ENCODE data around the gene PUS1. TPM values are rescaled to one million over a fixed set of nuclear protein-coding genes. Genes with fewer than 3 reads are reported as not detected.
A peak's percentile ranks its signal among the peaks of the same experiment; 100 is the strongest.
"Not testable (repeated sequence)": the region's sequence is repeated elsewhere in the genome, so short reads cannot be mapped to it uniquely, and the experiment has no call there.

PUS1 gene
- polyA plus RNA-seq, 3 donors = 19.1 to 25.1 (median 22.1) TPM

DNA sequence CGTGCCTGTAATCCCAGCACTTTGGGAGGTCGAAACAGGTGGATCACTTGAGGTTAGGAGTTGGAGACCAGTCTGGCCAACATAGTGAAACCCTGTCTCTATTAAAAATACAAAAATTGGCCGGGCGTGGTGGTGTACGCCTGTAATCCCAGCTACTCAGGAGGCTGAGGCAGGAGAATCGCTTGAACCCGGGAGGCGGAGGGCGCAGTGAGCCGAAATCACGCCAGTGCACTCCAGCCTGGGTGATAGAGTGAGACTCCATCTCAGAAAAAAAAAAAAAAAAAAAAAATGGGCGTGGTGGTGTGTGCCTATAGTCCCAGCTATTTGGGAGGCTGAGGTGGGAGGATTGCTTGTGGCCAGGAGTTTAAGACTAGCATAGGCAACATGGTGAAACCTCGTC, 25.4 kb downstream of the PUS1 start:
- not testable (repeated sequence) for DNase-seq

DNA sequence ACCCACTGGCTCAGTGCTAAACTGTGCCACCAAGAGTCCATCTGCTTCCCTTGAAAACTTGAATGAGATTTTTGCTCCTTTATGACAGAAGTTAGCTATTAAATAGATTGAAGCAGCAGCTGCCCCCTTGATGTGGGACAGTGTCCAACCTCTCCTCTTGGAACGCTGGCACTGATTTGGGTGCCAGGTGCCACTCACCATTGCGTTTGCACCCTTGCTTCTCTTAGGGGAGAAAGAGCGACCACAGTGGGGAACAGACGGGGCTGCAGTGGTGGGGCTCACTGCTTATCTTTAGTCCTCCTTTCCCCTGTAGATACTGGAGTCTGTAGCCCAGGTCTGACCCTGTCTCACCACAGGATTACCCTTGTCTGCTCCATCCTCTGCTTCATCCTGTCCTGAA, 30.0 kb downstream of the PUS1 start:
- DNase-seq = no peak

DNA sequence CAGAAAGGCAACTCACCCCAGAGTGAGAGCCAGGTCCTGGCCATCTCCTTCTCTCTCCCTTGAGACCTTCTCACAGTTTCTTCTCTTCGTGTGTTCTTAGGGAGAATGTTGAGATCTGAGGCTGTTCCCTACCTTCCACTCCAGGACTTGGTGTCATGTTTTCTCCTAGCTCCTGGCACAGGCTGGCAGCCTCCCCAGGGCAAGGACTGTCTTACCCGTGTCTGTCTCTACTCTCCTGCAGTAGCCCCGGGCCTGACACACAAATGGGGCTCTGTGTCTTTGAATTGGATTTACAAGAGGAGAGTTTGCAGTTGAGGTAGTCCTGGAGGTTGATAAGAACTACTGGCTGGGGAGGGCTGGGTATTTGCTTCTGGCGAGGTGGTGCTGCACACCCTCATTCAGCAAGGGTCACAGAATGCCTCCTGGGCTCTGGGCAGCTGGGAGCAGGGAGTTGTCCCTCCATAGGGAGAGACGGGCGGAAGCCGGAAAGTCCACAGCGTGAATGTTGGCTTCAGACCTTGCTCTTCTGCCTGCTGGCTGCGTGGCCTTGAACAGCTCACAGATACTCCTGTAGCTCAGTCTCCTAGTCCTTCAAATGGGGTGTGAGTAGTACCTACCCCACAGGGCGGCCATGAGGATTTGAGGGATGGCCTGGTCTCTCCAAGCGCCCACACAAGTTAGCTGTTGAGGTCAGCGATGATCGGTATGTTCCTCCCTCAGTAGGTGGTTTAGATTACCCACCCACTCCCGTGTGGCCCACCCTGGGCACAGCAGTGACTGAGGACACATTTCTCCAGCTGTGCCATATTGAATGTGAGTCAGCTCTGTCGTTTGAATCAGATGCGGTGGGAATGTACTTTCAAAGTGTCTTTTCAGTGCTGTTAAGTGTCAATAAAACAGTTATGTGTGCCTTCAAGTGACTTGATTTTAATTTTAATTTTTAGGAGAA, 30.8 kb downstream of the PUS1 start:
- no peak for DNase-seq

DNA sequence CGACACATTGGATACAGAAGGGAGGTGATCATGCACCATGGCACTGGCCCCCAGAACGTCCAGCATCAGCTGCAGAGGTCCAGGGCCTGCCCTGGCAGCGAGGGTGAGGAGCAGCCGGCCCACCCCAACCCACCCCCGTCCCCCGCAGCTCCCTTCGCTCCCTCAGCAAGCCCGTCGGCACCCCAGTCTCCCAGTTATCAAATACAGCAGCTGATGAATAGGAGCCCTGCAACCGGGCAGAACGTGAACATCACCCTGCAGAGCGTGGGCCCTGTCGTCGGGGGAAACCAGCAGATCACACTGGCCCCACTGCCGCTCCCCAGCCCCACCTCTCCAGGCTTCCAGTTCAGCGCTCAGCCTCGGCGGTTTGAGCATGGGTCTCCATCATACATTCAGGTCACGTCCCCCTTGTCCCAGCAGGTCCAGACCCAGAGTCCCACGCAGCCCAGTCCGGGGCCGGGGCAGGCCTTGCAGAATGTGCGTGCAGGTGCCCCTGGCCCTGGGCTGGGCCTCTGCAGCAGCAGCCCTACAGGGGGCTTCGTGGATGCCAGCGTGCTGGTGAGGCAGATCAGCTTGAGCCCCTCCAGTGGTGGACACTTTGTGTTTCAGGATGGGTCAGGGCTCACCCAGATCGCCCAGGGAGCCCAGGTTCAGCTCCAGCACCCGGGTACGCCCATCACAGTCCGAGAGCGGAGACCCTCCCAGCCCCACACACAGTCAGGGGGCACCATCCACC, 31.7 kb downstream of the PUS1 start:
- not testable (repeated sequence) for DNase-seq

DNA sequence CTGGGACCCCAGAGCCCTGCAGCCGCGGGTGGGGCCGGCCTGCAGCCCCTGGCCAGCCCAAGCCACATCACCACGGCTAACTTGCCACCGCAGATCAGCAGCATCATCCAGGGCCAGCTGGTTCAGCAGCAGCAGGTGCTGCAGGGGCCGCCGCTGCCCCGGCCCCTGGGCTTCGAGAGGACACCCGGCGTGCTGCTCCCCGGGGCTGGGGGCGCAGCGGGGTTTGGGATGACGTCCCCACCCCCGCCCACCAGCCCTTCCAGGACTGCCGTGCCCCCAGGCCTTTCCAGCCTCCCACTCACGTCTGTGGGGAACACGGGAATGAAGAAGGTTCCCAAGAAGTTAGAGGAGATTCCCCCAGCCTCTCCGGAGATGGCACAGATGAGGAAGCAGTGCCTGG, 32.3 kb downstream of the PUS1 start:
- DNase-seq = not testable (repeated sequence)

DNA sequence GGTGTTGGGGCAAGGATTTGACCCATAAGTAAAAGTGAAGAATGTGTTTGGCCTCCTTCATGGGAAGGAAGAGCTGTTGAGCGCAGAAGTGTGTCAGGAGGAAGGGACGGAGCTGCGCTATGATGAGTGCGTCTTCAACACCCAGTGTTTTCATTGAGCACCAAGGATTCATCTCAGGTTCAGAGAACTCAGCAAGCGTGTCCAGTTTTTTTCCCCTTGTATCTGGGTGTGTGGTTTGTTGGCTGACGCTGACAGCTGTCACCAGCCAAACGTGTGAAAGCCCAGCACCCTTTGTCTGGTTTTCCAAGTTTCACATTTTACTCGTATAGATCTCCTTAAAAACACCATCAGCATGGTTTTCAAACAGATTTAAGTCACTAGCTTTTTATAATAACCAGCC, 33.0 kb downstream of the PUS1 start:
- no peak for DNase-seq

DNA sequence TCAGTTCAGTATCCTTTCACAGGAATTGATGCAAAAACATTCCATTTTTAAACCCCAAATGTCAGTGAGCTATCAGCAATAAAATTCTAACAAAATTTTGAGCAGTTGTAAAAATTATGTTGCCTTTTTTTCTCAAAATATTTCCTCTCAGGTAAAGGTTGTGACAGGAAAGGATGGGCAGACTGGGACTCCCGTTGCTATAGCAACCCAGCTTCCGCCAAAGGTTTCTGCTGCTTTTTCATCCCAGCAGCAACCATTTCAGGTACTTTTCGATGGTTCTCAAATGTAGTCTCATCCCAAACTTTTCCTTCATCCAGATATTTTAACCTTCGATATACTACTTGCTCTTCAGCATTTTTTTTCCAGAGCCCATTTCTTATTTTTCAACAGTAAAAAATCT, 34.3 kb downstream of the PUS1 start:
- no peak for DNase-seq

DNA sequence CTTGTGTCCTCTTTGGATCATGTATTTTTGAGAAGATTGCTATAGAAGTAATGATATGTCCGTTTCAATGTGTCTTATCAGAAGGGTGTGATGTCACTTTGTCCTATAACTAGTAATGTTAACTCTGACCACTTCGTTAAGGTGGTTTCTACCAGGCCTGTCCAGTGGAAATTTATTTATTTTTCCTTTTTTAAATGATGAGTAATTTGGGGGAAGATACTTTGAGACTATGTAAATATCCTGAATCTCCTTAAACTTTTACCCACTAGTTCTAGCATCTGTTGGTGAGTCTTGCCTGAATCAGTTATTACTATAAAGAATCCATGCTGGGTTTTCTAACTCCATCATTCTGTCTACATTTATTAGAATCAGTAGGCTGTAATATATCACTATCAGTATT, 36.0 kb downstream of the PUS1 start:
- DNase-seq = no peak

DNA sequence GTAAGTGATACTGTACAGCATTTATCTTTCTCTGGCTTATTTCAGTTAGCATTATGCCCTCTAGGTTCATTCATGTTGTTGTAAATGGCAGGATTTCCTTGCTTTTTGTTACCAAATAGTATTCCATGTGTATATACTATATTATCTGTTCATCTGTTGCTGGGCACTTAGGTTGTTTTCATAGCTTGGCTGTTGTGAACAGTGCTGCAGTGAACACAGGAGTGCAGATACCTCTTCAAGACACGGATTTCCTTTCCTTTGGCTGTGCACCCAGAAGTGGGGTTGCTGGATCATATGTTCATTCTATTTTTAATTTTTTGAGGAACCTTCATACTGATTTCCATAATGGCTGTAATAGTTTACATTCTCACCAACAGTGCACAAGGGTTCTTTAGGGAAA, 42.1 kb downstream of the PUS1 start:
- no peak for DNase-seq

DNA sequence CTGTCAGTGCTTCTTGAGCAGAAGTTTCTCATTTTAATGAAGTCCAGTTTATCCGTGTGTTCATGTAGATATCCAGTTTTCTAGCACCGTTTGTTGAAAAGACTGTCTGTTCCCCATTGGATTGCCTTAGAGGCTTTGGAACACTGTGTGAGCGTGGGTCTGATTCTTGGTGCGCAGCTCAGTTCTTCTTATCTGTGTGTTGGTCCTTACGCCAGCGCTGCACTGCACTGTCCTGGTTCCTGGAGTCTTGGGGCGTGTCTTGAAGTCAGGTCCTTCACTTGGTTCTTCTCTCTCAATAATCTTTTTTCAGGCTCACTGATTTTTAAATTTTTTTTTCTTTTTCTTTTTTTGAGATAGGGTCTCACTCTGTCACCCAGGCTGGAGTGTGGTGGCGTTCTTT, 46.2 kb downstream of the PUS1 start:
- DNase-seq = no peak

DNA sequence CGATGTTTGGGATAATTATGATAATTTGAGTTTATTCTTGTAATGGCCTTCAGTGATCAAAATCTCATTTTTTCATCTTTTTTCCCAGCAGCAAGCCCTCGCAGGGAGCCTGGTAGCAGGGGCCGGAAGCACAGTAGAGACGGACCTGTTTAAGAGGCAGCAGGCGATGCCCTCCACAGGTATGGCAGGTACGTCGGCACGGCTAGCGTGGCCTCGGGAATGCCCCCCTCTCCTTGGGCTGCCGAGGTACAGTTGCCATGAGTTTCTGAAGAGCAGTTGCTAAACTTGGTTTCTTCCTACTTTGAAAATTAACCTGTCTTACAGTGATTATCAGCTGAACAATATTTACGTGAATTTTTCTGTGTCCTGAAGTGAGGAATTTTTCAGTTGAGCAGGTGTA, 50.5 kb downstream of the PUS1 start:
- no peak for DNase-seq

DNA sequence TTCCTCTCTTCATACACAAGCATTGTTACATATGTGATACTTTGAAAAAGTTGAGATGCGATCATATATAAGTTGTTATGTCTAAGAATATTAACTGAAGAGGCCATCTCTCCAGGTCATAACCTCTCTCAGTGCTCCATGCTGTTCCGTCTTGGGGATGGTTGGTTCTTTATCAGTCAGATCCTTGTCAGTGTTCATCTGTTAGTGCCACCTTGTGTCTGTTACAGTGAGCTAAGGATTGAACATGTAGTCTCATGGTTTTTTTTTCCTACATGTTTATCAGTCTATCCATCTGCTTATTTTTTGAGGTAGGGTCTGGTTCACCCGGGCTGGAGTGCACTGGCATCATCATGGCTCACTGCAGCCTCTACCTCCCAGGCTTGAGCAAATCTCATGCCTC, 51.2 kb downstream of the PUS1 start:
- no peak for DNase-seq

DNA sequence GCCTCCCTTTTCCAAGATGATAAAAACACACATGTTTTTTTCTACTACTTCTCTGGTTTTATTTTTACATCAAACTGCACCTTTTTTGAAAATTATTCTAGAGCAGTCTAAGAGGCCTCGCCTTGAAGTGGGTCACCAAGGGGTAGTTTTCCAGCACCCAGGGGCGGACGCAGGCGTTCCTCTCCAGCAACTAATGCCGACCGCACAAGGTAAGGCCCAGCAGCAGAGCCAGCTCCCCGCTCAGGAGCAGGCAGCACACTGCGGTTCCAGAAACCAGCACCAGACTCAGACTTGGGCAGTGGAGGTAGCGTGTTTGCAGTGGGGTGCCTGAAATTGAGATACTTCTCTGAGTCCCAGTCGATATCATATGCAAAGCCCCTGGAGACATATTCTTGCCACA, 52.3 kb downstream of the PUS1 start:
- no peak for DNase-seq

DNA sequence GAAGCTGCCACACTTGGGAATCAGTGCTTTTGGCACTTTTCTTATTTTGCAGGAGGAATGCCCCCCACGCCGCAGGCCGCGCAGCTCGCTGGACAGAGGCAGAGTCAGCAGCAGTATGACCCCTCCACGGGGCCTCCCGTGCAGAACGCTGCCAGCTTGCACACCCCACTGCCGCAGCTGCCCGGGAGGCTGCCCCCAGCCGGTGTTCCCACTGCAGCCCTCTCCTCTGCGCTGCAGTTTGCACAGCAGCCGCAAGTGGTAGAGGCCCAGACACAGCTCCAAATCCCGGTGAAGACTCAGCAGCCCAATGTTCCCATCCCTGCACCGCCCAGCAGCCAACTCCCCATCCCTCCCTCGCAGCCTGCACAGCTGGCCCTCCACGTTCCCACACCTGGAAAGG, 53.0 kb downstream of the PUS1 start:
- no peak for DNase-seq

DNA sequence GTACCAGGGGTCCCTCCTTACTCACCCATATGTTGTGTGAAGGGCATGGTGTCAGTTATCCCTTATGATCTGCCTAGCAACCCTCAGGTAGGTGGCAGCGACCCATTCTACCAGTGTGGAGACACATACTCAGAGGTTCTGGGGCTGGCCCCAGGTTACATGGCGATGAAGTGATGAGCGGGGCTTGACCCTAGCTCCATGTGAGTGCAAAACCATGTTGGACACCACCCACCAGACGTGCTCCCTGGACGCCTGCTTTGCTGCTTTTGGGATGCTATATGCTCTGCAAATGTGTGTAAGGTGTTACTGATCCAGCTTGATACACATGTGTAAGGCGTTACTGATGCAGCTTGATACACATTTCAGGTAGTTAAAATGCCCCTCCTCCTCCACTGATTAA, 54.0 kb downstream of the PUS1 start:
- no peak for DNase-seq

DNA sequence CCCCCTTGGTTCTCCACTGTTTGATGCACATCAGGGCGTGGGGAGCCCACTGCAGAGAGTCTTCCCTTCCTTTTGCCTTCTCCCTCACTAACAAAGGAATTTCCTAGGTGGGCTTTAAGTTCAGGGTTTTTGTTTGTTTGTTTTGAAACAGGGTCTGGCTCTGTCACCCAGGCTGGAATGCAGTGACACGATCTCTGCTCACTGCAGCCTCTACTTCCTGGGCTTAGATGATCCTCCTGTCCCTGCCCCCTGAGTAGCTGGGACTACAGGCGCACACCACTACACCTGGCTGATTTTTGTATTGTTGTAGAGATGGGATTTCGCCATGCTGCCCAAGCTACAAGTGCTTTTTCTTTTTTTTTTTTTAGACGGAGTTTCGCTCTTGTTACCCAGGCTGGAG, 54.5 kb downstream of the PUS1 start:
- peak; percentile 3 for DNase-seq

DNA sequence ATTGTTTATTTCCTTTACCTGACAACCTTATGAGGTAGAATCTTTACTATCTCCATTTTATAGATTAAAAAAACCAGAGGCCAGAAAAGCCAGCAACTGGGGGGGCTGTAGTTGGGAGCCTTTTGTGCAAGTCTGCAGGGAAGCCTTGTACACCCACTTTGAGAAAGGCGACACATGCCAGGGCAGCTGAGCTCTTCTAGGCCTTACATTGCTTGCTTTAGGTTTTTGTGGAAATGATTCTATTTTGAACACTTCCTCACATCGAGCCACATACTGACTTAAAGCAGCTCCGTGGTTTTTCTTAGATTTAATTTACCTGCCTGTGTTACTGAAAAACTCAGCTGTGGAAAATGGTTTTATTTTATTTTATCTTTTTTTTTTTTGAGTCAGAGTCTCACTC, 55.3 kb downstream of the PUS1 start:
- no peak for DNase-seq

DNA sequence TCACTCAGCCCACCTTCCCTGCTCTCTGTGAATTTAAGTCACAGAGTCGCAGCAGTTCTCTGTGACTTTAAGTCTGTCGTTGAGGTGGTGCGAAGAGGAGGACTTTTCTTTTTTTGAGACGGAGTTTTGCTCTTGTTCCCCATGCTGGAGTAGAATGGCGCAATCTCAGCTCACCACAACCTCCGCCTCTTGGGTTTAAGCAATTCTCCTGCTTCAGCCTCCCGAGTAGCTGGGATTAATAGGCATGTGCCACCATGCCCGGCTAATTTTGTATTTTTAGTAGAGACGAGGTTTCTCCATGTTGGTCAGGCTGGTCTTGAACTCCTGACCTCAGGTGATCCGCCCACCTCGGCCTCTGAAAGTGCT, 56.4 kb downstream of the PUS1 start:
- not testable (repeated sequence) for DNase-seq

DNA sequence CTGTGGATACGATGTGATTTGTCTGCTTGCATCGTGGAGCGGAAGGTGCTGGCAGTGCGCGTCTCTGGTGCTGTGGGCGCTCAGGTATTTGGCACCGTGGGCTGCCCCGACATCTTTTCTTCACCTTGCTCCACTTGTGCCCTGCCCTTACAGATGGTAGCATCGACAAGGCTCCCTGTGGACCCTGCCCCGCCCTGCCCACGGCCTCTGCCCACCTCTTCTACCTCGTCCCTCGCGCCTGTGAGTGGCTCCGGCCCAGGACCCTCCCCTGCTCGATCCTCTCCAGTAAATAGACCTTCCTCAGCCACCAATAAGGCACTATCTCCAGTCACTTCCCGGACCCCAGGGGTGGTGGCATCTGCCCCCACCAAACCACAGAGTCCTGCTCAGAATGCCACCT, 57.3 kb downstream of the PUS1 start:
- DNase-seq = no peak

DNA sequence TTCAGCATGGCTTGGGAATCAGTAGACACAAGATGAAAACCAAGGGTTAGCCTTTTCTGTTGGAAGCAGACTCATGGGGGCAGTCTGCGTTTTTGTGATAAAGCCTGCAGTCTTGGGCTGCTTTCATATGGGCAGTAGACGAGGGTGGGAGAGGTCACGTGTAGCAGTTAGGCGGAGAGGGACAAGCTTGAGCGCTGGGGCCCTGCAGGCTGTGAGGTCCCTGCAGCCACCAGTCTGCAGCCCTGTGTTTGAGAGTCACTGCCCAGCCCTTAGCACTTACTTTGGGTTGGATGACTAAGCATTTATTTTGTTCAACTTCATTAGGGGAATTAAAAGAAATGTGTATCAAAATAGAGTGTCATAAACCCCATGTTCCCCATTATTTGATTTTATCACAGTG, 57.8 kb downstream of the PUS1 start:
- DNase-seq = no peak

DNA sequence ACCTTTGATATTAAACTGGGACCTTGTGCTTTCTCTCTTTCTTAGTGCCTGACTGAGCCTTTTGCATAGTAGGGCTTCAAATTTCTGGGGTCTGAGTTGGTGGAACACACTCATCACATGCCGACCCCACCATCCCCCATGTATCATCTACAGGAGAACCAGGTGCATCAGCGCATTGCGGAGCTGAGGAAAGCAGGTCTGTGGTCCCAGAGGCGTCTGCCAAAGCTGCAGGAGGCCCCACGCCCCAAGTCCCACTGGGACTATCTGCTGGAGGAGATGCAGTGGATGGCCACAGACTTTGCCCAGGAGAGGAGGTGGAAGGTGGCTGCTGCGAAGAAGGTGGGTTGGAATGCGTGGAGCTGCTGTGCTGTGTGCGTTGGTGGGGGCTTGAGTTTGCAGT, 58.5 kb downstream of the PUS1 start:
- no peak for DNase-seq

DNA sequence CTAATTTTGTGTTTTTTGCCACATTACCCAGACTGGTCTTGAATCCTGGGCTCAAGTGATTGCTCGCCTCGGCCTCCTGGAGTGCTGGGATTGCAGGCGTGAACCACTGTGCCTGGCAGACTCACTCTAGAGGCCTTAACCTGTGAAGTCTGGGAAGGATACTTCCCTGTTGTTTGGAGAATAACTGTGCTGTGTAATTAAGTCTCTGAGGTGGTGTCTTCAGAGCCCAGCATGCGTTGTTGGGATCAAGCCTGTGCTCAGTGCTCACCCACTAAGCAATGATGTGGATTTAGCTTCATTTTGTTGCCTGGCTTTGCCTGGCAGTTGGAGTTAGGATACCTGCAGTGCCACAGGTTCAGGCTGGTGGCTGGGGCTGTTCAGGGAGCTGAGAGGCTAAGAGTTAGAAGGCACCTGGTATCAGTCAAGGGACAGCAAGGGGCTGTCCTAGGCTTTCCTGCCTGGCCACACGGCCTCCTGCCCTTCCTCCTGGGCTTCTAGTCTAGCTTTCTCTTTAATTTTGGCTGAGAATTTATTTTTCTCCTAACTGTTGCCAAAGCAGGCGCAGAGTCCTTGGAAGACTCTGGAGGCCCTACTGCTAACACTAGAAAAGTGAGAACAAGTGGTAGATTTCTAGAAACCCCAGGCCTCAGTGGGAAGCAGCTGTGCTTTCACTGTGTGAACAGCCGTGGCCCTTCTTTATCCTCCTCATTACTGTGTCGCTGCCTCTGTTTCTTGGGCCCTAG, 59.1 kb downstream of the PUS1 start:
- DNase-seq = no peak

DNA sequence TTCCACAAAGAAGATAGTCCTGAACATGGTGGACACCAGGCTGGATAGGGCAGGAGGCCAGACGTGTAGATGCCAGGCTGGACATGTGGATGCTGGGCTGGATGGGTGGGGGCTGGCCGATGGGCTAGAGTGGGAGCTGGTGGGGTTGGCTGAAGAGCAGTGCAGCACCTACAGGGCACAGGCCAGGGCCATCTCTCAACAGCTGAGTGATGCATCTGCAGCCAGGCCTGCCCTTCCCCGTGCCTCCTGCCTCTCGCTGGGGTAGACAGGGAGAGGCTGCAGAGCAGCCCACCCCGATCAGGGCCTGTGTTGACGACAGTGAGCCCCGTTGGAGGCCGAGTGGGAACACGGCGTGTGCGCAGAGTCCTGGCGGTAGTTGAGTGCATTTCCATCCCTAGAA, 59.9 kb downstream of the PUS1 start:
- no peak for DNase-seq

Data from renal pelvis (tissue), 4 donors.